Endothelial cell of umbilical vein (primary cell): ENCODE results near the gene ANKRD23. TPM values are rescaled to one million over a fixed set of nuclear protein-coding genes. Genes with fewer than 3 reads are reported as not detected.

Source experiments
- BruUV-seq: library from RNA; stranded (reverse); fragments of 400-500 nt; replicated peaks from 2 replicates; lab custom pipeline; 2021; lab: Mats Ljungman, UMichigan
- CTCF ChIA-PET: fragments of 300-600, 350-600 bp; sonication (Branson Sonifier 250); formaldehyde crosslinking; loops from one replicate; lab custom pipeline; 2021; ENCODE audit warnings: antibody characterized with exemption, inconsistent platforms; lab: Charles Lee
- POLR2A ChIA-PET: fragments of 300-600, 350-600 bp; sonication (Branson Sonifier 250); formaldehyde crosslinking; loops from one replicate; lab custom pipeline; 2021; ENCODE audit warnings: antibody characterized with exemption, inconsistent platforms; lab: Charles Lee
- DNase-seq: peaks from one replicate; pipeline ENCODE4 v3.0.0-alpha.2; 2011; ENCODE audit warnings: low read depth, low spot score
- FAIRE-seq: peaks from 2 replicates; lab custom pipeline; 2011; peaks lifted over from hg19 to GRCh38; lab: Jason Lieb, UNC
- H2AFZ ChIP-seq: 2 replicates; pipeline ENCODE4 v1.6.0; 2012; ENCODE audit warnings: low read depth, low read length, control low read depth, inconsistent platforms
- H3K27ac ChIP-seq: 2 replicates; pipeline ENCODE4 v1.5.1; 2011; ENCODE audit warnings: low read depth, mild to moderate bottlenecking, control low read depth, low read length, moderate library complexity; ENCODE audit not compliant: insufficient read depth
- H3K27me3 ChIP-seq, 2 experiments: 2 replicates each; pipeline versions ENCODE4 v1.6.0 to v1.6.1; 2011; ENCODE audit warnings: low read length in 2 of 2, mixed read lengths in 1 of 2; ENCODE audit not compliant: control insufficient read depth in 2 of 2, insufficient read depth in 2 of 2
- H3K36me3 ChIP-seq, 2 experiments: 2 replicates in 1 of 2; 3 replicates in 1 of 2; pipeline ENCODE4 v1.5.1; 2011; ENCODE audit warnings: low read length in 2 of 2, mild to moderate bottlenecking in 1 of 2, moderate library complexity in 1 of 2; ENCODE audit not compliant: control insufficient read depth in 2 of 2, insufficient read depth in 2 of 2; ENCODE audit errors: extremely low read depth in 1 of 2
- H3K4me1 ChIP-seq: 3 replicates; pipeline ENCODE4 v1.5.1; 2011; ENCODE audit warnings: mild to moderate bottlenecking, low read length; ENCODE audit not compliant: control insufficient read depth, insufficient read depth; ENCODE audit errors: extremely low read depth
- H3K4me2 ChIP-seq: 2 replicates; pipeline ENCODE4 v1.6.1; 2011; ENCODE audit warnings: low read length, control low read depth, mixed read lengths; ENCODE audit not compliant: insufficient read depth
- H3K4me3 ChIP-seq, 3 experiments: fragments of 200-600 bp in 1 of 3; sonication (generic), shearing (Covaris generic) in 1 of 3; replicated peaks in 1 of 3; 2 replicates each; pipeline ENCODE4 v1.5.1; 2011 to 2016; ENCODE audit warnings: control low read depth in 3 of 3, low read length in 3 of 3, mild to moderate bottlenecking in 2 of 3, inconsistent platforms in 1 of 3, low read depth in 1 of 3, moderate library complexity in 1 of 3; ENCODE audit not compliant: insufficient read depth in 1 of 3
- H3K79me2 ChIP-seq: 2 replicates; pipeline ENCODE4 v1.6.0; 2012; ENCODE audit warnings: low read length, inconsistent platforms; ENCODE audit not compliant: control insufficient read depth, insufficient read depth
- H3K9ac ChIP-seq: replicated peaks from 2 replicates; pipeline ENCODE3; 2011; ENCODE audit warnings: low read length, control low read depth; ENCODE audit not compliant: insufficient read depth; ENCODE audit errors: extremely low read depth
- H3K9me1 ChIP-seq: replicated peaks from 3 replicates; pipeline ENCODE4 v1.6.0; 2011; ENCODE audit warnings: mild to moderate bottlenecking, low read length; ENCODE audit not compliant: control insufficient read depth, insufficient read depth; ENCODE audit errors: extremely low read depth
- H3K9me3 ChIP-seq: replicated peaks from 2 replicates; pipeline ENCODE4 v1.5.1; 2012; ENCODE audit warnings: low read length, inconsistent platforms; ENCODE audit not compliant: control insufficient read depth, insufficient read depth
- H4K20me1 ChIP-seq: replicated peaks from 2 replicates; pipeline ENCODE3; 2011; ENCODE audit warnings: mild to moderate bottlenecking, low read length; ENCODE audit not compliant: control insufficient read depth, insufficient read depth; ENCODE audit errors: extremely low read depth
- EZH2 ChIP-seq: IDR thresholded peaks from 2 replicates; pipeline ENCODE4 v1.6.1; 2012; ENCODE audit warnings: borderline replicate concordance, low read depth, mild to moderate bottlenecking, moderate library complexity, low read length, inconsistent platforms; ENCODE audit not compliant: severe bottlenecking
- FOS ChIP-seq: IDR thresholded peaks from 2 replicates; pipeline ENCODE4 v1.6.1; 2011; ENCODE audit warnings: mild to moderate bottlenecking, low read length, moderate library complexity, borderline replicate concordance; ENCODE audit not compliant: insufficient read depth
- GATA2 ChIP-seq: IDR thresholded peaks from 2 replicates; pipeline ENCODE4 v1.7.0; 2011; ENCODE audit warnings: low read depth, mild to moderate bottlenecking, moderate library complexity, mixed read lengths, low read length; ENCODE audit not compliant: insufficient read length, insufficient read depth
- JUN ChIP-seq: IDR thresholded peaks from 2 replicates; pipeline ENCODE4 v1.6.1; 2011; ENCODE audit warnings: borderline replicate concordance, low read depth; ENCODE audit not compliant: insufficient read length, insufficient read depth
- MYC ChIP-seq: IDR thresholded peaks from one replicate; pipeline ENCODE4 v1.6.1; 2011; ENCODE audit warnings: mild to moderate bottlenecking, low read depth, low read length
- POLR2A ChIP-seq: IDR thresholded peaks from 2 replicates; pipeline ENCODE4 v1.6.1; 2012; ENCODE audit warnings: low read depth, mild to moderate bottlenecking, control low read depth, low read length
- POLR2AphosphoS5 ChIP-seq: IDR thresholded peaks from 2 replicates; pipeline ENCODE4 v1.6.1; 2012; ENCODE audit warnings: low read depth, mild to moderate bottlenecking, control low read depth, low read length, moderate library complexity; ENCODE audit not compliant: insufficient read depth
- dilution Hi-C: fragments of 300-500 bp; cut with MboI; formaldehyde crosslinking; loops from one replicate; pipeline ENCODE4 v1.15.0; 2019; ENCODE audit warnings: low sequenced_read_pairs; ENCODE audit not compliant: extremely low pct_ligation_motif_present
- intact Hi-C: fragments of 100-400 bp; cut with micrococcal nuclease; formaldehyde crosslinking; loops from one replicate; pipeline ENCODE4 v1.10.0; 2022
- polyA plus RNA-seq, 4 experiments: library from polyadenylated mRNA; depleted of rRNA in 3 of 4; stranded (reverse) in 3 of 4; unstranded in 1 of 4; fragments of >200 nt; gene quantifications; 2 replicates each; pipeline versions ENCODE4 v1.2.1 to v1.2.3, GENCODE V29; 2011 to 2012; ENCODE audit warnings: missing spikeins in 1 of 4
- total RNA-seq: library from RNA; stranded (reverse); gene quantifications from 2 replicates; pipeline ENCODE4 v1.2.3, GENCODE V29; 2021
- TF ChIP-seq, protein P1 (sequence below), 2 donors: IDR thresholded peaks; 1 replicate in 1 of 2; 2 replicates in 1 of 2; pipeline ENCODE4 v1.5.1; 2011; ENCODE audit warnings: low read length in 2 of 2, mild to moderate bottlenecking in 2 of 2, moderate library complexity in 2 of 2, control low read depth in 1 of 2, inconsistent platforms in 1 of 2, low read depth in 1 of 2; ENCODE audit not compliant: insufficient read depth in 1 of 2; ENCODE audit errors: extremely low read depth in 1 of 2
- TF ChIP-seq, protein P2 (sequence below): IDR thresholded peaks from 2 replicates; pipeline ENCODE4 v1.6.1; 2011; ENCODE audit not compliant: insufficient read depth, insufficient read length

The ANKRD23 gene
- total and polyA plus RNA-seq, 2 donors (not counting 3 experiments of a cell fraction or from before 2014, with no cell fraction given) = 1.7 to 3.6 TPM

DNA sequence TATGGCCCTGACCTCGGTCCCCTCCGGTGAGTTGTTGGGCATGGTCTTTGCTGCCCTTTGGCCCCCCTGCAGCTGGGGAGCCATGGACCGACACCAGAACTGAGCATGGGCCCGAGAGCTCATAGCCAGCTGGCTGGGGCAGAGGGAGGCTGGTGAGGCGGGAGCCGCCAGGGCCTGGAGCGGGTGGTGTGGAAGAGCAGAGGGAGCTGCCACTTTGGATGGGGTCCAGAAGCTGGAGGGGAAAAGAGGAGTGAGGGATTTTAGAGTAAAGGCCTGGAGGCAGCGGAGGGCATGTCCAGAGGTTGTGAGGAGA, 44.2 kb downstream of the ANKRD23 start:
- dilution Hi-C loops = no loop called here
- Histone ChIP-seq H3K4me1 (no peaks in the 10 kb centered on the region), H3K36me3 (no peaks in the 10 kb centered on the region), H4K20me1 (no peaks in the 10 kb centered on the region), H3K79me2 (no peaks in the 10 kb centered on the region), H3K9ac (no peak overlapping the region), H3K9me1 (no peaks in the 10 kb centered on the region), H2AFZ (no peak overlapping the region), H3K4me2 (no peak overlapping the region), H3K27ac (no peak overlapping the region), H3K9me3 (no peaks in the 10 kb centered on the region), H3K4me3 (no peak overlapping the region), H3K27me3 (no peaks in the 10 kb centered on the region)
- intact Hi-C loops = no loop called here
- DNase-seq (no peak), FAIRE-seq (no peak)
- ChIA-PET CTCF (interaction anchor here (1.0 to 2.0 kb wide), 3 partner anchors 9 to 151 kb away, joined by 3 to 12 read pairs (median 4); no protein-coding TSS in a partner anchor), POLR2A (no interaction called here)
- no TSS peak for BruUV-seq
- no peak for TF ChIP-seq MYC
- TF ChIP-seq, protein P1, sequence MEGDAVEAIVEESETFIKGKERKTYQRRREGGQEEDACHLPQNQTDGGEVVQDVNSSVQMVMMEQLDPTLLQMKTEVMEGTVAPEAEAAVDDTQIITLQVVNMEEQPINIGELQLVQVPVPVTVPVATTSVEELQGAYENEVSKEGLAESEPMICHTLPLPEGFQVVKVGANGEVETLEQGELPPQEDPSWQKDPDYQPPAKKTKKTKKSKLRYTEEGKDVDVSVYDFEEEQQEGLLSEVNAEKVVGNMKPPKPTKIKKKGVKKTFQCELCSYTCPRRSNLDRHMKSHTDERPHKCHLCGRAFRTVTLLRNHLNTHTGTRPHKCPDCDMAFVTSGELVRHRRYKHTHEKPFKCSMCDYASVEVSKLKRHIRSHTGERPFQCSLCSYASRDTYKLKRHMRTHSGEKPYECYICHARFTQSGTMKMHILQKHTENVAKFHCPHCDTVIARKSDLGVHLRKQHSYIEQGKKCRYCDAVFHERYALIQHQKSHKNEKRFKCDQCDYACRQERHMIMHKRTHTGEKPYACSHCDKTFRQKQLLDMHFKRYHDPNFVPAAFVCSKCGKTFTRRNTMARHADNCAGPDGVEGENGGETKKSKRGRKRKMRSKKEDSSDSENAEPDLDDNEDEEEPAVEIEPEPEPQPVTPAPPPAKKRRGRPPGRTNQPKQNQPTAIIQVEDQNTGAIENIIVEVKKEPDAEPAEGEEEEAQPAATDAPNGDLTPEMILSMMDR (IDR thresholded peaks at IDR 0.05; ENCODE audit: extremely low read depth in 1 of 2, insufficient read depth in 1 of 2, low read depth in 1 of 2, low read length in 2 of 2) = no peak
- no peak for TF ChIP-seq FOS
- no peak for TF ChIP-seq POLR2A
- no peak for TF ChIP-seq POLR2AphosphoS5
- TF ChIP-seq EZH2 = no peak
- no peak for TF ChIP-seq GATA2
- TF ChIP-seq, protein P2, sequence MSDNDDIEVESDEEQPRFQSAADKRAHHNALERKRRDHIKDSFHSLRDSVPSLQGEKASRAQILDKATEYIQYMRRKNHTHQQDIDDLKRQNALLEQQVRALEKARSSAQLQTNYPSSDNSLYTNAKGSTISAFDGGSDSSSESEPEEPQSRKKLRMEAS = no peak
- TF ChIP-seq JUN = no peak
